ENCODE results near the gene SENP7.
A peak's percentile ranks its signal among the peaks of the same experiment; 100 is the strongest.

The SENP7 gene

DNA sequence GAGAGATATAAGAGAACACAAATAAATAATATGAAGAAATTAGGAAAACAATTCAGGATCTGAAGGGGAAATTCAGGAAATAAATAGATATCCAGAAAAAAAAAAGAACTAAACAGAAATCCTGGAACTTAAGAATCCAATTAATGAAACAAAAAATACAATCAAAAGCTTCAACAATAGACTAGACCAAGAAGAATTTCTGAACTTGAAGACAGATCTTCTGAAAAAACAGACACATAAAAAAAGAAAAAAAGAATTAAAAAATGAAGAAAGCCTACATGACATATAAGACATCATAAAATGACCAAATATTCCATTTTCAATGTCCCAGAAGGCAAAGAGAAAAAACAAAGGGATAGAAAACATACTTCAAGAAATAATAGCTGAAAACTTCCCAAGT, 124.3 kb downstream of the SENP7 start:
- H3K4me3 ChIP-seq (ENCODE audit: low read length in 2 of 2), result no peak overlapping the region
- H3K9me3 ChIP-seq (ENCODE audit: control insufficient read depth in 2 of 2, low read length in 2 of 2), result peaks cover 6% of the 10 kb centered on the region in 2 donors
- no peak overlapping the region for H3K27ac ChIP-seq (ENCODE audit: low read depth in 2 of 2, low read length in 2 of 2)
- no peaks in the 10 kb centered on the region for H3K27me3 ChIP-seq (ENCODE audit: control insufficient read depth in 2 of 2, insufficient read depth in 2 of 2, low read length in 2 of 2)
- no peak overlapping the region for H3K9ac ChIP-seq (ENCODE audit: low read depth in 1 of 2, low read length in 2 of 2)
- H3K4me1 ChIP-seq (ENCODE audit: control insufficient read depth in 2 of 2, insufficient read depth in 2 of 2, low read length in 2 of 2), result no peaks in the 10 kb centered on the region
- H3K36me3 ChIP-seq (ENCODE audit: control insufficient read depth in 2 of 2, insufficient read depth in 2 of 2, low read length in 2 of 2), result peaks cover 0 to 2% of the 10 kb centered on the region in 2 donors

GRCh38 chr3:101387351-101387750, 125.7 kb downstream of the SENP7 start:
- H3K27ac ChIP-seq (ENCODE audit: low read depth in 2 of 2, low read length in 2 of 2), result no peak overlapping the region
- no peak overlapping the region for H3K9ac ChIP-seq (ENCODE audit: low read depth in 1 of 2, low read length in 2 of 2)
- H3K4me1 ChIP-seq (ENCODE audit: control insufficient read depth in 2 of 2, insufficient read depth in 2 of 2, low read length in 2 of 2), result no peaks in the 10 kb centered on the region
- no peaks in the 10 kb centered on the region for H3K36me3 ChIP-seq (ENCODE audit: control insufficient read depth in 2 of 2, insufficient read depth in 2 of 2, low read length in 2 of 2)
- H3K4me3 ChIP-seq (ENCODE audit: low read length in 2 of 2), result no peak overlapping the region
- H3K27me3 ChIP-seq (ENCODE audit: control insufficient read depth in 2 of 2, insufficient read depth in 2 of 2, low read length in 2 of 2), result no peaks in the 10 kb centered on the region
- peaks cover 0 to 4% of the 10 kb centered on the region in 2 donors for H3K9me3 ChIP-seq (ENCODE audit: control insufficient read depth in 2 of 2, low read length in 2 of 2)

DNA sequence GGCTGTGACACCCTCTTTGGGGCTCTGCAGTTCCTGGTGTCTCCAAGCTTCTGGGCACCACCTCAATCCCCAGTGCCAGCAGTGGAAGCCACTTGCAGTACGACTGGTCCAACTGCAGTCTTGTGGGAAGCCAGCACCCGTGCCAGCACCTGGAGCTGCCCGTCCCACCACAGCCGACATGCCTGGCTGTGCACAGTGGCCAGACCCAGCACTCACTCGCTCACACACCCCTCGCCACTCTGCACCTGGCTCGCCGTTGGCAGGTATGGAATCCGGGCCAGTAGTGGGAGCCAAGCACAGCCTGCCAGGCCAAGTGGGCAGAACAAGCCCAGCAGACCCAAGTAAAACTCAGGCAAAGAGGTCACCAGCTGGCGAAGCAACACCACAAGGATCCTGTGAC, 128.6 kb downstream of the SENP7 start:
- Histone ChIP-seq H3K9ac (ENCODE audit: low read depth in 1 of 2, low read length in 2 of 2) (no peak overlapping the region), H3K4me3 (ENCODE audit: low read length in 2 of 2) (no peak overlapping the region), H3K4me1 (ENCODE audit: control insufficient read depth in 2 of 2, insufficient read depth in 2 of 2, low read length in 2 of 2) (no peaks in the 10 kb centered on the region), H3K27me3 (ENCODE audit: control insufficient read depth in 2 of 2, insufficient read depth in 2 of 2, low read length in 2 of 2) (no peaks in the 10 kb centered on the region), H3K36me3 (ENCODE audit: control insufficient read depth in 2 of 2, insufficient read depth in 2 of 2, low read length in 2 of 2) (no peaks in the 10 kb centered on the region), H3K9me3 (ENCODE audit: control insufficient read depth in 2 of 2, low read length in 2 of 2) (peaks cover 0 to 3% of the 10 kb centered on the region in 2 donors), H3K27ac (ENCODE audit: low read depth in 2 of 2, low read length in 2 of 2) (no peak overlapping the region)

DNA sequence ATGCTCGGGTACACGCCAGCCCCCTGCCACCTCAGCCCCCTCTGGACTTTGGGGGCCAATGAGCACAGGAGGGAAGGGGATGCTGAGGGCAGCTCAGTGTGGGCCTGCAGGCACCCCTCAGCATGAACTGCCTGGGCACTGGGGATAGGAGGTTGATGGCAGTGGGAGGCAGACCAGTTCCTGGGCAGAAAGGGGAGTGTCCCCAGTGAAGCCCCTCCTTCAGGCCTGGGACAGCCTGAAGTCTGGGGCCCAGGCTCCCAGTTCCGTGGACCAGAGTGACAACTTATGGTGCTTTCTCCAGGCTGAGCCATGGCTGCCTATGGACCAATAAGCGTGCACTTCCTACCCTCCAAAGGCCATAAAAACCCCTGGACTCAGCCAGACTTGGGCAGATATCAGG, 129.4 kb downstream of the SENP7 start:
- Histone ChIP-seq H3K4me3 (ENCODE audit: low read length in 2 of 2) (no peak overlapping the region), H3K27me3 (ENCODE audit: control insufficient read depth in 2 of 2, insufficient read depth in 2 of 2, low read length in 2 of 2) (no peaks in the 10 kb centered on the region), H3K36me3 (ENCODE audit: control insufficient read depth in 2 of 2, insufficient read depth in 2 of 2, low read length in 2 of 2) (no peaks in the 10 kb centered on the region), H3K27ac (ENCODE audit: low read depth in 2 of 2, low read length in 2 of 2) (no peak overlapping the region), H3K9ac (ENCODE audit: low read depth in 1 of 2, low read length in 2 of 2) (no peak overlapping the region), H3K9me3 (ENCODE audit: control insufficient read depth in 2 of 2, low read length in 2 of 2) (no peaks in the 10 kb centered on the region), H3K4me1 (ENCODE audit: control insufficient read depth in 2 of 2, insufficient read depth in 2 of 2, low read length in 2 of 2) (no peaks in the 10 kb centered on the region)

- H3K27me3 ChIP-seq (ENCODE audit: control insufficient read depth in 2 of 2, insufficient read depth in 2 of 2, low read length in 2 of 2), result no peaks in the 10 kb centered on the region
- H3K9me3 ChIP-seq (ENCODE audit: control insufficient read depth in 2 of 2, low read length in 2 of 2), result no peaks in the 10 kb centered on the region
- H3K27ac ChIP-seq (ENCODE audit: low read depth in 2 of 2, low read length in 2 of 2), result no peak overlapping the region
- no peak overlapping the region for H3K9ac ChIP-seq (ENCODE audit: low read depth in 1 of 2, low read length in 2 of 2)
- no peaks in the 10 kb centered on the region for H3K4me1 ChIP-seq (ENCODE audit: control insufficient read depth in 2 of 2, insufficient read depth in 2 of 2, low read length in 2 of 2)
- H3K36me3 ChIP-seq (ENCODE audit: control insufficient read depth in 2 of 2, insufficient read depth in 2 of 2, low read length in 2 of 2), result no peaks in the 10 kb centered on the region
- no peak overlapping the region for H3K4me3 ChIP-seq (ENCODE audit: low read length in 2 of 2)
These were observed 129.8 kb downstream of the SENP7 start for GRCh38 chr3:101383156-101383575.

GRCh38 chr3:101381809-101382208, 131.2 kb downstream of the SENP7 start:
- Histone ChIP-seq H3K27me3 (ENCODE audit: control insufficient read depth in 2 of 2, insufficient read depth in 2 of 2, low read length in 2 of 2) (no peaks in the 10 kb centered on the region), H3K9ac (ENCODE audit: low read depth in 1 of 2, low read length in 2 of 2) (no peak overlapping the region), H3K4me1 (ENCODE audit: control insufficient read depth in 2 of 2, insufficient read depth in 2 of 2, low read length in 2 of 2) (peaks cover 0 to 3% of the 10 kb centered on the region in 2 donors), H3K27ac (ENCODE audit: low read depth in 2 of 2, low read length in 2 of 2) (no peak overlapping the region), H3K4me3 (ENCODE audit: low read length in 2 of 2) (no peak overlapping the region), H3K9me3 (ENCODE audit: control insufficient read depth in 2 of 2, low read length in 2 of 2) (no peaks in the 10 kb centered on the region), H3K36me3 (ENCODE audit: control insufficient read depth in 2 of 2, insufficient read depth in 2 of 2, low read length in 2 of 2) (no peaks in the 10 kb centered on the region)

DNA sequence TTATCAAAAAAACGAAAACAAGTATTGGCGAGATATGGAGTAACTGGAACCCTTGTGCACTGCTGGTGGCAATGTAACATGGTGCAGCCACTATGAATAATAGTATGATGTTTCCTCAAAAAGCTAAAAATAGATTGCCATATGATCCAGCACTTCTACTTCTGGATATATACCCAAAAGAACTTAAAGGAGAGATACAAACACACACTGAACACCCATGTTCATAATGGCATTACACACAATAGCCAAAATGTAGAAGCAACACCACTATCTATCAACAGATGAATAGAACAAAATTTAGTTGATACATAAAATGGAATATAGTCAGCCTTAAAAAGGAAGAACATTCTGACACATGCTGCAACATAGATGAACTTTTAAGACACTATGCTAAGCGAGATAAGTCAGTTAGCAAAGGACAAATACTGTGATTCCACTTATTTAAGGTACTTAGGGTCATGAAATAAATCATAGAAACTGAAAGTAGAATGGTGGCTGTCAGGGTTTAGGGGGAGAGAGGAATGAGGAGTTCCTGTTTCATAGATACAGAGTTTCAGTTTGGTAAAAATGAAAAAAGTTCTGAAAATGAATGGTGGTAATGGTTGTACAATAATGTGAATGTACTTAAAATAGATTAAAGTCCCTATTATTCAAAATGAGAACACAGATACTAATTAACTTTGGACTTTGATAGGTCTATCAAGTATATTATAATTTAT, 133.2 kb downstream of the SENP7 start:
- Histone ChIP-seq H3K27me3 (ENCODE audit: control insufficient read depth in 2 of 2, insufficient read depth in 2 of 2, low read length in 2 of 2) (no peaks in the 10 kb centered on the region), H3K9me3 (ENCODE audit: control insufficient read depth in 2 of 2, low read length in 2 of 2) (no peaks in the 10 kb centered on the region), H3K36me3 (ENCODE audit: control insufficient read depth in 2 of 2, insufficient read depth in 2 of 2, low read length in 2 of 2) (no peaks in the 10 kb centered on the region), H3K4me3 (ENCODE audit: low read length in 2 of 2) (no peak overlapping the region), H3K9ac (ENCODE audit: low read depth in 1 of 2, low read length in 2 of 2) (no peak overlapping the region), H3K27ac (ENCODE audit: low read depth in 2 of 2, low read length in 2 of 2) (no peak overlapping the region), H3K4me1 (ENCODE audit: control insufficient read depth in 2 of 2, insufficient read depth in 2 of 2, low read length in 2 of 2) (peaks cover 0 to 8% of the 10 kb centered on the region in 2 donors)

DNA sequence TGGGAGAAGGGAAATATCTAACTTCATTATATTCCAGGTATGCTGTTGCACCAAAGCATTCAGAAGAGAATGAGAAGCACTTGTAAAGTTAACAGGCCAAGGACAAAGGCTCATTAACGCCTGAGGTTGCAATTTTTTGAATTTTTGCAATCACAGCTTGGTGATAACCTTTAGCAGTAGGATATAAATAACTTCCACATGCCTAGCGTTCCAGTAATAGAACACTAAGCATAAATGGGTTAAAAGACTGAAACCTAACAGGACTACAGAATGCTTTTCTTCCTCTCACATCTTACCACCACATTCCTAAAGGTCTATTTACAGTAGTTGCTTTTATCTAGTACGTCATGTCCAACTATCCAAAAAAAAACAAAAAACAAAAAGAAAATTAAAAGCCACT, 135.2 kb downstream of the SENP7 start:
- Histone ChIP-seq H3K27me3 (ENCODE audit: control insufficient read depth in 2 of 2, insufficient read depth in 2 of 2, low read length in 2 of 2) (no peaks in the 10 kb centered on the region), H3K9me3 (ENCODE audit: control insufficient read depth in 2 of 2, low read length in 2 of 2) (no peaks in the 10 kb centered on the region), H3K27ac (ENCODE audit: low read depth in 2 of 2, low read length in 2 of 2) (no peak overlapping the region), H3K4me1 (ENCODE audit: control insufficient read depth in 2 of 2, insufficient read depth in 2 of 2, low read length in 2 of 2) (peaks cover 0 to 8% of the 10 kb centered on the region in 2 donors), H3K9ac (ENCODE audit: low read depth in 1 of 2, low read length in 2 of 2) (no peak overlapping the region), H3K4me3 (ENCODE audit: low read length in 2 of 2) (no peak overlapping the region), H3K36me3 (ENCODE audit: control insufficient read depth in 2 of 2, insufficient read depth in 2 of 2, low read length in 2 of 2) (no peaks in the 10 kb centered on the region)

GRCh38 chr3:101377209-101377608, 135.8 kb downstream of the SENP7 start:
- Histone ChIP-seq H3K27me3 (ENCODE audit: control insufficient read depth in 2 of 2, insufficient read depth in 2 of 2, low read length in 2 of 2) (no peaks in the 10 kb centered on the region), H3K4me3 (ENCODE audit: low read length in 2 of 2) (no peak overlapping the region), H3K9me3 (ENCODE audit: control insufficient read depth in 2 of 2, low read length in 2 of 2) (no peaks in the 10 kb centered on the region), H3K36me3 (ENCODE audit: control insufficient read depth in 2 of 2, insufficient read depth in 2 of 2, low read length in 2 of 2) (no peaks in the 10 kb centered on the region), H3K4me1 (ENCODE audit: control insufficient read depth in 2 of 2, insufficient read depth in 2 of 2, low read length in 2 of 2) (peaks cover 0 to 8% of the 10 kb centered on the region in 2 donors), H3K9ac (ENCODE audit: low read depth in 1 of 2, low read length in 2 of 2) (no peak overlapping the region), H3K27ac (ENCODE audit: low read depth in 2 of 2, low read length in 2 of 2) (no peak overlapping the region)

DNA sequence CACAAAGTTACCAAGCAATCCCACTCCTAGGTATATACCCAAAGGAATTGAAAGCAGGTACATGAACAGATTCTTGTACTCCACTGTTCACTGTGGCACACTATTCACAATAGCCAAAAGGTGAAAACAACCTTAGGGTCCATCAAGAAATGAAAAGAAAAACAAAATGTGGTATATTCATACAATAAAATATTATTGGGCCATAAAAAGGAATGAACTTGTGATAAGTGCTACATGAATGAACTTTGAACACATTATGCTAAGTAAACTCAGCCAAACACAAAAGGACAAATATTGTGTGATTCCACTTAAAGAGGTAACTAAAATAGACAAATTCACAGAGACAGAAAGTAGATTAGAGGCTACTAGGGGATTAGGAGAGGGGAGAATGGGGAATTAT, 137.4 kb downstream of the SENP7 start:
- H3K9me3 ChIP-seq (ENCODE audit: control insufficient read depth in 2 of 2, low read length in 2 of 2), result no peaks in the 10 kb centered on the region
- no peak overlapping the region for H3K9ac ChIP-seq (ENCODE audit: low read depth in 1 of 2, low read length in 2 of 2)
- H3K36me3 ChIP-seq (ENCODE audit: control insufficient read depth in 2 of 2, insufficient read depth in 2 of 2, low read length in 2 of 2), result no peaks in the 10 kb centered on the region
- peak overlapping the region in 1 of 2 donors; percentile 23 for H3K4me3 ChIP-seq (ENCODE audit: low read length in 2 of 2)
- no peaks in the 10 kb centered on the region for H3K27me3 ChIP-seq (ENCODE audit: control insufficient read depth in 2 of 2, insufficient read depth in 2 of 2, low read length in 2 of 2)
- peaks cover 0 to 8% of the 10 kb centered on the region in 2 donors for H3K4me1 ChIP-seq (ENCODE audit: control insufficient read depth in 2 of 2, insufficient read depth in 2 of 2, low read length in 2 of 2)
- no peak overlapping the region for H3K27ac ChIP-seq (ENCODE audit: low read depth in 2 of 2, low read length in 2 of 2)

All from mucosa of rectum (tissue), 2 donors.